ENCODE results near the gene JPT1.
"Not testable (repeated sequence)": the region's sequence is repeated elsewhere in the genome, so short reads cannot be mapped to it uniquely, and the experiment has no call there.

Gene JPT1

GRCh38 chr17:75154195-75155106, at the start of gene JPT1:
JPT1 (minus strand) TSS chr17:75154512; CDS start chr17:75154397, 115 bp downstream.
- peak; percentile 99 for DNase-seq

GRCh38 chr17:75199886-75200618, 45.7 kb upstream of the JPT1 start:
- no peak for DNase-seq

GRCh38 chr17:75194879-75195278, 40.6 kb upstream of the JPT1 start:
- no peak for DNase-seq

- DNase-seq = no peak
Observed at GRCh38 chr17:75191584-75191983, 37.3 kb upstream of the JPT1 start.

- no peak for DNase-seq
Observed at GRCh38 chr17:75188614-75189013, 34.3 kb upstream of the JPT1 start.

- no peak for DNase-seq
Observed at GRCh38 chr17:75183999-75184884, 29.9 kb upstream of the JPT1 start.

- DNase-seq = peak; percentile 97
Observed at GRCh38 chr17:75182569-75183436, 28.5 kb upstream of the JPT1 start, which contains the start of gene SUMO2. SUMO2 (minus strand) TSS chr17:75182959; CDS start chr17:75182834, 125 bp downstream.

- DNase-seq = no peak
Observed at GRCh38 chr17:75182319-75182568, 27.9 kb upstream of the JPT1 start.

GRCh38 chr17:75181608-75182318, 27.5 kb upstream of the JPT1 start:
- peak; percentile 53 for DNase-seq

- no peak for DNase-seq
Observed at GRCh38 chr17:75181110-75181509, 26.8 kb upstream of the JPT1 start.

- no peak for DNase-seq
Observed at GRCh38 chr17:75178453-75178852, 24.1 kb upstream of the JPT1 start.

GRCh38 chr17:75176625-75177024, 22.3 kb upstream of the JPT1 start:
- DNase-seq = no peak

GRCh38 chr17:75174996-75175395, 20.7 kb upstream of the JPT1 start:
- no peak for DNase-seq

- no peak for DNase-seq
Observed at GRCh38 chr17:75173526-75173925, 19.2 kb upstream of the JPT1 start.

GRCh38 chr17:75168998-75169397, 14.7 kb upstream of the JPT1 start:
- no peak for DNase-seq

- DNase-seq = not testable (repeated sequence)
Observed at GRCh38 chr17:75164606-75165005, 10.3 kb upstream of the JPT1 start.

- no peak for DNase-seq
Observed at GRCh38 chr17:75163074-75163473, 8.8 kb upstream of the JPT1 start.

GRCh38 chr17:75160211-75160610, 5.9 kb upstream of the JPT1 start:
- no peak for DNase-seq

- DNase-seq = no peak
Observed at GRCh38 chr17:75159196-75160031, 5.1 kb upstream of the JPT1 start.

- DNase-seq = not testable (repeated sequence)
Observed at GRCh38 chr17:75158480-75158879, 4.2 kb upstream of the JPT1 start.

Measured in stimulated activated CD4-positive, alpha-beta T cell treated with anti-CD3 and anti-CD28 coated beads, Interleukin-15, amount 100 ng/mL, for 24 hours (primary cell).